Measurements from ENCODE around the gene RNF125. TPM values are rescaled to one million over a fixed set of nuclear protein-coding genes. Genes with fewer than 3 reads are reported as not detected.

RNF125 gene
- polyA plus RNA-seq, 1 experiment = 0.07 TPM

- H3K4me3 ChIP-seq (ENCODE audit: low read depth, low read length) = no peak overlapping the region
- TF ChIP-seq CTCF (IDR thresholded peaks at IDR 0.05; ENCODE audit: insufficient read depth, low read depth, low read length) = no peak
- no peaks in the 10 kb centered on the region for H3K27me3 ChIP-seq (ENCODE audit: control insufficient read depth, insufficient read depth, low read length)
- no peak for DNase-seq (ENCODE audit: low read depth)
- CTCF ChIA-PET = interaction anchor here (1.2 to 1.3 kb wide), 2 partner anchors 238 to 422 kb away, joined by 3 to 4 read pairs; no protein-coding TSS in a partner anchor
- no peaks in the 10 kb centered on the region for H3K36me3 ChIP-seq (ENCODE audit: control insufficient read depth, insufficient read depth, low read length)
- POLR2A ChIA-PET = no interaction called here
These were observed 40.0 kb upstream of the RNF125 start for GRCh38 chr18:31978616-31979015.

GRCh38 chr18:31979714-31980113 lies 38.9 kb upstream of the RNF125 start:
- ChIA-PET CTCF (interaction anchor here (1.2 to 1.3 kb wide), 2 partner anchors 239 to 423 kb away, joined by 3 to 4 read pairs; no protein-coding TSS in a partner anchor), POLR2A (no interaction called here)
- Histone ChIP-seq H3K36me3 (ENCODE audit: control insufficient read depth, insufficient read depth, low read length) (no peaks in the 10 kb centered on the region), H3K4me3 (ENCODE audit: low read depth, low read length) (no peak overlapping the region), H3K27me3 (ENCODE audit: control insufficient read depth, insufficient read depth, low read length) (no peaks in the 10 kb centered on the region)
- no peak for TF ChIP-seq CTCF (IDR thresholded peaks at IDR 0.05; ENCODE audit: insufficient read depth, low read depth, low read length)
- no peak for DNase-seq (ENCODE audit: low read depth)

GRCh38 chr18:31980863-31981262 lies 37.8 kb upstream of the RNF125 start:
- TF ChIP-seq CTCF (IDR thresholded peaks at IDR 0.05; ENCODE audit: insufficient read depth, low read depth, low read length) = no peak
- DNase-seq (ENCODE audit: low read depth) = no peak
- ChIA-PET POLR2A (no interaction called here), CTCF (interaction anchor here (0.9 kb wide), 1 partner anchor 425 kb away, joined by 3 read pairs; no protein-coding TSS in a partner anchor)
- Histone ChIP-seq H3K27me3 (ENCODE audit: control insufficient read depth, insufficient read depth, low read length) (no peaks in the 10 kb centered on the region), H3K36me3 (ENCODE audit: control insufficient read depth, insufficient read depth, low read length) (no peaks in the 10 kb centered on the region), H3K4me3 (ENCODE audit: low read depth, low read length) (no peak overlapping the region)

GRCh38 chr18:31983020-31983419 lies 35.6 kb upstream of the RNF125 start:
- no peak for TF ChIP-seq CTCF (IDR thresholded peaks at IDR 0.05; ENCODE audit: insufficient read depth, low read depth, low read length)

GRCh38 chr18:31983976-31984375 lies 34.6 kb upstream of the RNF125 start:
- POLR2A ChIA-PET = no interaction called here
- TF ChIP-seq CTCF (IDR thresholded peaks at IDR 0.05; ENCODE audit: insufficient read depth, low read depth, low read length) = no peak
- no peak for DNase-seq (ENCODE audit: low read depth)
- CTCF ChIA-PET = interaction anchor here (1.2 kb wide), 1 partner anchor 8 kb away, joined by 5 read pairs; no protein-coding TSS in a partner anchor
- Histone ChIP-seq H3K27me3 (ENCODE audit: control insufficient read depth, insufficient read depth, low read length) (no peaks in the 10 kb centered on the region), H3K36me3 (ENCODE audit: control insufficient read depth, insufficient read depth, low read length) (no peaks in the 10 kb centered on the region), H3K4me3 (ENCODE audit: low read depth, low read length) (no peak overlapping the region)

More at GRCh38 chr18:31983020-31983419, 35.6 kb upstream of the RNF125 start:
- Histone ChIP-seq H3K4me3 (ENCODE audit: low read depth, low read length) (no peak overlapping the region), H3K36me3 (ENCODE audit: control insufficient read depth, insufficient read depth, low read length) (no peaks in the 10 kb centered on the region), H3K27me3 (ENCODE audit: control insufficient read depth, insufficient read depth, low read length) (no peaks in the 10 kb centered on the region)
- ChIA-PET POLR2A (no interaction called here), CTCF (no interaction called here)
- DNase-seq (ENCODE audit: low read depth) = no peak
